ENCODE measurements around the gene CLEC4M. TPM values are rescaled to one million over a fixed set of nuclear protein-coding genes. Genes with fewer than 3 reads are reported as not detected.
"Not testable (repeated sequence)": the region's sequence is repeated elsewhere in the genome, so short reads cannot be mapped to it uniquely, and the experiment has no call there.

Gene CLEC4M
- total RNA-seq, 1 experiment from 2014 or later, result not detected

- no peak for DNase-seq (ENCODE audit: low read depth)
Observed at GRCh38 chr19:7808108-7808507, 45.1 kb downstream of the CLEC4M start.

GRCh38 chr19:7811989-7812388 is 48.9 kb downstream of the CLEC4M start:
- no peak for DNase-seq (ENCODE audit: low read depth)

GRCh38 chr19:7815325-7815724 is 52.3 kb downstream of the CLEC4M start:
- DNase-seq (ENCODE audit: low read depth), result no peak

- DNase-seq (ENCODE audit: low read depth), result not testable (repeated sequence)
Observed at GRCh38 chr19:7816040-7816439, 53.0 kb downstream of the CLEC4M start.

- no peak for DNase-seq (ENCODE audit: low read depth)
Observed at GRCh38 chr19:7817801-7818200, 54.8 kb downstream of the CLEC4M start.

- DNase-seq (ENCODE audit: low read depth), result no peak
Observed at GRCh38 chr19:7818806-7819205, 55.8 kb downstream of the CLEC4M start.

Other genes with a start within 250 kb of the CLEC4M start
- gene ZNF358, start 247.1 kb upstream of the CLEC4M start, total RNA-seq (2014; rRNA removed; shearing (Covaris generic)), result 35.8 and 50.3 TPM in 2 replicates
- 2.0 and 3.5 TPM in 2 replicates for gene MCOLN1, start 240.6 kb upstream of the CLEC4M start, total RNA-seq (2014; rRNA removed; shearing (Covaris generic))
- gene PNPLA6, start 227.5 kb upstream of the CLEC4M start, total RNA-seq (2014; rRNA removed; shearing (Covaris generic)), result 44.7 and 51.5 TPM in 2 replicates
- not detected in 2 replicates for gene CAMSAP3, start 167.4 kb upstream of the CLEC4M start, total RNA-seq (2014; rRNA removed; shearing (Covaris generic))
- gene XAB2, start 133.7 kb upstream of the CLEC4M start, total RNA-seq (2014; rRNA removed; shearing (Covaris generic)), result 27.7 and 29.4 TPM in 2 replicates
- gene PET100, start 133.4 kb upstream of the CLEC4M start, total RNA-seq (2014; rRNA removed; shearing (Covaris generic)), result 80.6 and 92.9 TPM in 2 replicates
- gene PCP2, start 129.5 kb upstream of the CLEC4M start, total RNA-seq (2014; rRNA removed; shearing (Covaris generic)), result not detected in 2 replicates
- gene STXBP2, start 126.1 kb upstream of the CLEC4M start, total RNA-seq (2014; rRNA removed; shearing (Covaris generic)), result 1.3 and 3.3 TPM in 2 replicates
- gene RETN, start 94.2 kb upstream of the CLEC4M start, total RNA-seq (2014; rRNA removed; shearing (Covaris generic)), result not detected in 2 replicates
- gene MCEMP1, start 86.2 kb upstream of the CLEC4M start, total RNA-seq (2014; rRNA removed; shearing (Covaris generic)), result not detected in 2 replicates
- 52.6 and 61.5 TPM in 2 replicates for gene TRAPPC5, start 82.4 kb upstream of the CLEC4M start, total RNA-seq (2014; rRNA removed; shearing (Covaris generic))
- not detected in 2 replicates for gene FCER2, start 61.1 kb upstream of the CLEC4M start, total RNA-seq (2014; rRNA removed; shearing (Covaris generic))
- gene CLEC4G, start 31.1 kb upstream of the CLEC4M start, total RNA-seq (2014; rRNA removed; shearing (Covaris generic)), result not detected in 2 replicates
- not detected in 2 replicates for gene CD209, start 15.7 kb upstream of the CLEC4M start, total RNA-seq (2014; rRNA removed; shearing (Covaris generic))
- gene EVI5L, start 67.0 kb downstream of the CLEC4M start, total RNA-seq (2014; rRNA removed; shearing (Covaris generic)), result 6.8 and 8.1 TPM in 2 replicates
- not detected in 2 replicates for gene PRR36, start 111.1 kb downstream of the CLEC4M start, total RNA-seq (2014; rRNA removed; shearing (Covaris generic))
- gene LRRC8E, start 125.3 kb downstream of the CLEC4M start, total RNA-seq (2014; rRNA removed; shearing (Covaris generic)), result 5.2 and 7.3 TPM in 2 replicates
- gene MAP2K7, start 140.6 kb downstream of the CLEC4M start, total RNA-seq (2014; rRNA removed; shearing (Covaris generic)), result 5.0 and 6.4 TPM in 2 replicates
- 0.36 and 2.1 TPM in 2 replicates for gene TGFBR3L, start 151.6 kb downstream of the CLEC4M start, total RNA-seq (2014; rRNA removed; shearing (Covaris generic))
- 27.1 and 27.5 TPM in 2 replicates for gene SNAPC2, start 157.1 kb downstream of the CLEC4M start, total RNA-seq (2014; rRNA removed; shearing (Covaris generic))
- 1.2 and 2.6 TPM in 2 replicates for gene CTXN1, start 162.9 kb downstream of the CLEC4M start, total RNA-seq (2014; rRNA removed; shearing (Covaris generic))
- 35.7 and 77.2 TPM in 2 replicates for gene TIMM44, start 180.4 kb downstream of the CLEC4M start, total RNA-seq (2014; rRNA removed; shearing (Covaris generic))
- gene ELAVL1, start 242.4 kb downstream of the CLEC4M start, total RNA-seq (2014; rRNA removed; shearing (Covaris generic)), result 31.8 and 39.0 TPM in 2 replicates